Activated CD8-positive, alpha-beta memory T cell treated with anti-CD3 and anti-CD28 coated beads for 1 hour (primary cell): Measurements from ENCODE around the gene CBY3.
"Not testable (repeated sequence)": the region's sequence is repeated elsewhere in the genome, so short reads cannot be mapped to it uniquely, and the experiment has no call there.

ENCODE experiments used
- DNase-seq, 2 donors: peaks; one replicate each; pipeline ENCODE4 v3.0.0-alpha.2; 2020; ENCODE audit warnings: low read depth in 1 of 2; ENCODE audit errors: extremely low read depth in 1 of 2

The CBY3 gene

GRCh38 chr5:179680780-179681401 lies at the start of gene CBY3:
Gene CBY3 (minus strand): TSS chr5:179681034. CDS start chr5:179680918, 116 bp downstream.
- no peak for DNase-seq

GRCh38 chr5:179730356-179730755 lies 49.5 kb upstream of the CBY3 start:
- no peak for DNase-seq

GRCh38 chr5:179729727-179730126 lies 48.9 kb upstream of the CBY3 start:
- DNase-seq, result no peak

- DNase-seq, result no peak
Measured at GRCh38 chr5:179729303-179729702, 48.5 kb upstream of the CBY3 start.

- DNase-seq, result no peak
Measured at GRCh38 chr5:179727106-179727505, 46.3 kb upstream of the CBY3 start.

GRCh38 chr5:179724163-179724562 lies 43.3 kb upstream of the CBY3 start:
- DNase-seq, result no peak

- DNase-seq, result no peak
Measured at GRCh38 chr5:179720222-179720621, 39.4 kb upstream of the CBY3 start.

GRCh38 chr5:179716286-179716685 lies 35.5 kb upstream of the CBY3 start:
- no peak for DNase-seq

GRCh38 chr5:179700401-179700918 lies 19.6 kb upstream of the CBY3 start:
- no peak for DNase-seq

- no peak for DNase-seq
Measured at GRCh38 chr5:179699616-179700237, 18.9 kb upstream of the CBY3 start.

GRCh38 chr5:179698935-179699615 lies 18.2 kb upstream of the CBY3 start, which contains the start of gene CANX:
Gene CANX (plus strand): TSS chr5:179698967. CDS start chr5:179705682, 6,715 bp downstream.
- DNase-seq, result no peak

- peak; percentile 97 for DNase-seq
Measured at GRCh38 chr5:179697993-179698934, 17.4 kb upstream of the CBY3 start.

GRCh38 chr5:179697543-179697942 lies 16.7 kb upstream of the CBY3 start:
- not testable (repeated sequence) for DNase-seq

- DNase-seq, result no peak
Measured at GRCh38 chr5:179697108-179697507, 16.3 kb upstream of the CBY3 start.

GRCh38 chr5:179696603-179697002 lies 15.8 kb upstream of the CBY3 start:
- no peak for DNase-seq

GRCh38 chr5:179694561-179694960 lies 13.7 kb upstream of the CBY3 start:
- no peak for DNase-seq

- not testable (repeated sequence) for DNase-seq
Measured at GRCh38 chr5:179689212-179689611, 8.4 kb upstream of the CBY3 start.

GRCh38 chr5:179680014-179680779 lies 637 bp downstream of the CBY3 start:
- DNase-seq, result no peak

GRCh38 chr5:179679014-179679674 lies 1.7 kb downstream of the CBY3 start:
- DNase-seq, result peak in 1 of 2 donors; percentile 53
